ENCODE data around the gene PLRG1. TPM values are rescaled to one million over a fixed set of nuclear protein-coding genes. Genes with fewer than 3 reads are reported as not detected.

The PLRG1 gene
- total and polyA plus RNA-seq, 4 donors: 47.0 to 62.6 (median 60.6) TPM

- Histone ChIP-seq H3K36me3 (ENCODE audit: control insufficient read depth in 4 of 4, insufficient read depth in 4 of 4, low read length in 4 of 4) (no peaks in the 10 kb centered on the region), H3K9ac (ENCODE audit: insufficient read depth in 1 of 2, low read length in 2 of 2) (no peak overlapping the region), H3K27me3 (ENCODE audit: control insufficient read depth in 3 of 3, insufficient read depth in 3 of 3, low read length in 2 of 3) (no peaks in the 10 kb centered on the region), H3K4me1 (ENCODE audit: control insufficient read depth in 5 of 5, insufficient read depth in 5 of 5, low read length in 5 of 5) (peaks cover 0 to 6% (median 3%) of the 10 kb centered on the region in 5 donors), H3K9me3 (ENCODE audit: control insufficient read depth in 4 of 4, insufficient read depth in 3 of 4, low read length in 3 of 4) (no peaks in the 10 kb centered on the region), H3K27ac (ENCODE audit: low read depth in 1 of 2, low read length in 1 of 2) (no peak overlapping the region), H3K4me3 (no peak overlapping the region)
- TF ChIP-seq CTCF (IDR thresholded peaks at IDR 0.05; ENCODE audit: control extremely low read depth, extremely low read depth): no peak
- WGBS, 2 donors: 90 to 92% methylated on average over 4 of the region's 4 CpGs
- DNase-seq (no peak), ATAC-seq (ENCODE audit: insufficient read depth, low FRiP score) (no peak)
Measured at GRCh38 chr4:154527308-154527707, 22.9 kb downstream of the PLRG1 start.

GRCh38 chr4:154526151-154526550, 24.0 kb downstream of the PLRG1 start:
- peaks cover 0 to 6% (median 3%) of the 10 kb centered on the region in 5 donors for H3K4me1 ChIP-seq (ENCODE audit: control insufficient read depth in 5 of 5, insufficient read depth in 5 of 5, low read length in 5 of 5)
- no peak for ATAC-seq (ENCODE audit: insufficient read depth, low FRiP score)
- H3K36me3 ChIP-seq (ENCODE audit: control insufficient read depth in 4 of 4, insufficient read depth in 4 of 4, low read length in 4 of 4): no peaks in the 10 kb centered on the region
- no peak overlapping the region for H3K9ac ChIP-seq (ENCODE audit: insufficient read depth in 1 of 2, low read length in 2 of 2)
- H3K27me3 ChIP-seq (ENCODE audit: control insufficient read depth in 3 of 3, insufficient read depth in 3 of 3, low read length in 2 of 3): no peaks in the 10 kb centered on the region
- no peak overlapping the region for H3K4me3 ChIP-seq
- no peaks in the 10 kb centered on the region for H3K9me3 ChIP-seq (ENCODE audit: control insufficient read depth in 4 of 4, insufficient read depth in 3 of 4, low read length in 3 of 4)
- DNase-seq: no peak
- TF ChIP-seq CTCF (IDR thresholded peaks at IDR 0.05; ENCODE audit: control extremely low read depth, extremely low read depth): no peak
- WGBS, 2 donors: 4 to 14% methylated on average over 2 of the region's 2 CpGs
- no peak overlapping the region for H3K27ac ChIP-seq (ENCODE audit: low read depth in 1 of 2, low read length in 1 of 2)

GRCh38 chr4:154521607-154522006, 28.6 kb downstream of the PLRG1 start:
- Histone ChIP-seq H3K4me3 (no peak overlapping the region), H3K4me1 (ENCODE audit: control insufficient read depth in 5 of 5, insufficient read depth in 5 of 5, low read length in 5 of 5) (peaks cover 0 to 3% (median 0%) of the 10 kb centered on the region in 5 donors), H3K36me3 (ENCODE audit: control insufficient read depth in 4 of 4, insufficient read depth in 4 of 4, low read length in 4 of 4) (no peaks in the 10 kb centered on the region), H3K9ac (ENCODE audit: insufficient read depth in 1 of 2, low read length in 2 of 2) (no peak overlapping the region), H3K9me3 (ENCODE audit: control insufficient read depth in 4 of 4, insufficient read depth in 3 of 4, low read length in 3 of 4) (no peaks in the 10 kb centered on the region), H3K27ac (ENCODE audit: low read depth in 1 of 2, low read length in 1 of 2) (no peak overlapping the region), H3K27me3 (ENCODE audit: control insufficient read depth in 3 of 3, insufficient read depth in 3 of 3, low read length in 2 of 3) (no peaks in the 10 kb centered on the region)
- TF ChIP-seq CTCF (IDR thresholded peaks at IDR 0.05; ENCODE audit: control extremely low read depth, extremely low read depth): no peak
- no peak for ATAC-seq (ENCODE audit: insufficient read depth, low FRiP score)
- no peak for DNase-seq

GRCh38 chr4:154519214-154519613, 31.0 kb downstream of the PLRG1 start:
- Histone ChIP-seq H3K9me3 (ENCODE audit: control insufficient read depth in 4 of 4, insufficient read depth in 3 of 4, low read length in 3 of 4) (no peaks in the 10 kb centered on the region), H3K36me3 (ENCODE audit: control insufficient read depth in 4 of 4, insufficient read depth in 4 of 4, low read length in 4 of 4) (no peaks in the 10 kb centered on the region), H3K27ac (ENCODE audit: low read depth in 1 of 2, low read length in 1 of 2) (no peak overlapping the region), H3K9ac (ENCODE audit: insufficient read depth in 1 of 2, low read length in 2 of 2) (no peak overlapping the region), H3K27me3 (ENCODE audit: control insufficient read depth in 3 of 3, insufficient read depth in 3 of 3, low read length in 2 of 3) (no peaks in the 10 kb centered on the region), H3K4me1 (ENCODE audit: control insufficient read depth in 5 of 5, insufficient read depth in 5 of 5, low read length in 5 of 5) (peaks cover 0 to 9% (median 0%) of the 10 kb centered on the region in 5 donors), H3K4me3 (no peak overlapping the region)
- WGBS, 2 donors: 76 to 89% methylated on average over 4 of the region's 4 CpGs
- no peak for TF ChIP-seq CTCF (IDR thresholded peaks at IDR 0.05; ENCODE audit: control extremely low read depth, extremely low read depth)
- DNase-seq (no peak), ATAC-seq (ENCODE audit: insufficient read depth, low FRiP score) (no peak)

Data from lung (tissue), 12 donors.